ENCODE data around the gene CCDC78.

CCDC78 gene

GRCh38 chr16:674968-675883 is 51.0 kb downstream of the CCDC78 start, which contains the start of gene RHBDL1:
TSS of gene RHBDL1 (plus strand) at chr16:675671. CDS start at chr16:675791, 120 bp downstream.
- Histone ChIP-seq H3K27me3 (ENCODE audit: insufficient read depth, poor library complexity, severe bottlenecking) (no peaks in the 10 kb centered on the region), H3K27ac (replicated peaks) (no peak within 1 kb of the TSS), H3K4me3 (replicated peaks; ENCODE audit: insufficient read depth, low read length) (peak within 1 kb of the TSS; percentile 19; the same call in 1 of the 2 replicates)
- DNase-seq (ENCODE audit: low read depth in 1 of 2, low spot score in 1 of 2), result peak; percentile 64 to 76
- TF ChIP-seq SPI1 (IDR thresholded peaks at IDR 0.05; ENCODE audit: borderline replicate concordance, low read depth) (no peak), CTCF (IDR thresholded peaks at IDR 0.05; ENCODE audit: insufficient read depth, low read length) (no peak), GABPA (IDR thresholded peaks at IDR 0.05; ENCODE audit: low read depth) (no peak), POLR2AphosphoS5 (IDR thresholded peaks at IDR 0.05; ENCODE audit: low read depth) (no peak; the same call in 1 of the 2 replicates), REST (IDR thresholded peaks at IDR 0.05; ENCODE audit: insufficient replicate concordance, low read depth) (no peak)

GRCh38 chr16:674214-674881 is 51.9 kb downstream of the CCDC78 start:
- Histone ChIP-seq H3K27ac (replicated peaks) (no peak overlapping the region), H3K4me3 (replicated peaks; ENCODE audit: insufficient read depth, low read length) (no peak overlapping the region), H3K27me3 (ENCODE audit: insufficient read depth, poor library complexity, severe bottlenecking) (no peaks in the 10 kb centered on the region)
- TF ChIP-seq GABPA (IDR thresholded peaks at IDR 0.05; ENCODE audit: low read depth) (no peak), POLR2AphosphoS5 (IDR thresholded peaks at IDR 0.05; ENCODE audit: low read depth) (0 out of 2 replicates have a peak, but pooled peaks have one; percentile 7), CTCF (IDR thresholded peaks at IDR 0.05; ENCODE audit: insufficient read depth, low read length) (no peak)
- DNase-seq (ENCODE audit: low read depth in 1 of 2, low spot score in 1 of 2), result no peak

- Histone ChIP-seq H3K27ac (replicated peaks) (no peak overlapping the region), H3K4me3 (replicated peaks; ENCODE audit: insufficient read depth, low read length) (no peak overlapping the region), H3K27me3 (ENCODE audit: insufficient read depth, poor library complexity, severe bottlenecking) (no peaks in the 10 kb centered on the region)
- DNase-seq (ENCODE audit: low read depth in 1 of 2, low spot score in 1 of 2), result no peak
- no peak for TF ChIP-seq REST (IDR thresholded peaks at IDR 0.05; ENCODE audit: insufficient replicate concordance, low read depth)
- no peak for TF ChIP-seq CTCF (IDR thresholded peaks at IDR 0.05; ENCODE audit: insufficient read depth, low read length)
- TF ChIP-seq GABPA (IDR thresholded peaks at IDR 0.05; ENCODE audit: low read depth), result no peak
- no peak for TF ChIP-seq POLR2AphosphoS5 (IDR thresholded peaks at IDR 0.05; ENCODE audit: low read depth)
- TF ChIP-seq SPI1 (IDR thresholded peaks at IDR 0.05; ENCODE audit: borderline replicate concordance, low read depth), result no peak
Observed at GRCh38 chr16:673399-673991, 52.7 kb downstream of the CCDC78 start.

All from HL-60 (cell line).